NCI-H1930 (cell line): ENCODE results near the gene SYT8.
"Not testable (repeated sequence)": the region's sequence is repeated elsewhere in the genome, so short reads cannot be mapped to it uniquely, and the experiment has no call there.

Experiments
- DNase-seq, 2 experiments: peaks; one replicate each; lab custom pipeline; 2025; lab: John Stamatoyannopoulos, UW

The SYT8 gene

DNA sequence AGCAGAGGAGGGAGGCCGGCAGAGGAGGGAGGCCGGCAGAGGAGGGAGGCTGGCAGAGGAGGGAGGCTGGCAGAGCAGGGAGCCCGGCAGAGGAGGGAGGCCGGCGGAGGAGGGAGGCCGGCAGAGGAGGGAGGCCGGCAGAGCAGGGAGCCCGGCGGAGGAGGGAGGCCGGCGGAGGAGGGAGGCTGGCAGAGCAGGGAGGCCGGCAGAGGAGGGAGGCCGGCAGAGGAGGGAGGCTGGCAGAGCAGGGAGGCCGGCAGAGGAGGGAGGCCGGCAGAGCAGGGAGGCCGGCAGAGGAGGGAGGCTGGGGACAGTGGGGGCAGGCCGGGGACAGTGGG, 39.0 kb downstream of the SYT8 start:
- DNase-seq = not testable (repeated sequence)

DNA sequence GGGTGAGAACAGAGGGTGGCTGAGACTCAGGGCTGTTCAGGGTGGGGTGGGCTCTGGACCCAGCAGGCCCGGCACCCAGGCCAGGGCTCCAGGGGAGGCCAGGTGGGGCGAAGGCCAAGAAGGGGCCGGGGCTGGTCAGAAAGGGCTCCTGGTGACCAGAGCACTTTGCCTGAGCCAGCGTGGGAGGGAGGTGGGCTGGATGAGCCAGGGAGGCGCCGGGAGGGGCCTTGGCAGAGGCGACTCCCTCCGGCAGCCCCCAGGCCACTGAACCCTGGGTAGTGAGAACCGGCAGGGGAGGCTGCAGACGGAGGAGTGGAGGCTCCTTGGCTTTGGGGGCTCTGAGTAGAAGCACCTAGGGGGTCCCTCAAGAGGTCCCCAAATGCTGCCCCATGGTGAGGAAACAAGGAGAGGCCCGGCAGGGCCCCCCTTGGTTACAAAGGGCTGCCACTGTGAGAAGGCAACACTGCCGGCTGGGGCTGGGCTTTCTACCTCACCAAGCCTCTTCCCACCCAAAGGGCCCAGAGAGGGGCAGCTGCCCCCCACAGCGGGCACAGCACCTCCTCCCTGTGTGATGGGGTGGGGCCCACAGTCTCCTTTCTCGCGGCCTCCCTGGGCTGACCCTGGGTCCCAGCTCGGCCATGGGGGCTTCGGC, 39.8 kb downstream of the SYT8 start:
- DNase-seq = not testable (repeated sequence)

DNA sequence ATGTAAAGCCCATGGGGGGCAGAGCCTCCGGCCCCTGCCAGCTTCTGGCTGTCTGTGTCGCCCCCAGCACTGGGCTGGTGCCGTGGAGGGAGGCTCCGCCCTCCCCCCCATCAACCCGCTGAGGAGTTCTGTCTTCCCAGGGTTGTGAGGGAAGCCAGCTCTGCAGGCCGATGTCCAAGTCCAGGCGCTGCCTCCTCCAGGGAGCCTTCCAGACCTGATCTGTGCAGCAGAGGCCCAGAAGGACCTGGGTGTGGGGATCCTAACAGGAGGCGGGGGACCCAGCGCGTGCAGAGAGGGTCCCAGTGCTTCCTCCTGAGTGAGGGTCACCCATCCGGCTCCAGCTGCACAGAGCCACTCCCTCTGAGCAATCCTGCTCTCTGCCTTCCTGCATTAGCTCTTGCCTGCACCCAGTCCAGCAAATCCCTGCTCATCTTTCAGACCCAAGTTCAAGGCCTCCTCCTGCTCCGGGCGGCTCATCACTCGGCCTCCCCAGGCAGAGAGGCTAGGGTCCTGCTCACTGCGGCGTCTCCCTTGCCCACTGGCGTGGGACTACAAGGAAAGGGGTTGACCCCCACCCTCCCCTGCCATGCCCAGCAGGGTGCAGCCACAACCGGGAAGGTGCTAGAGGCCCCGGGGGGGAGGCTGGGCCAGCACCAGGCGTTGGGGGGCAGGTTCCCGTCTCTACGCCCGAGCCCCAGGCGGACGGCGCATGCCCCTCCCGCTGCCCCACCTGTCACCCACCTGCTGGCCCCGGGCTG, 40.5 kb downstream of the SYT8 start:
- DNase-seq = no peak

DNA sequence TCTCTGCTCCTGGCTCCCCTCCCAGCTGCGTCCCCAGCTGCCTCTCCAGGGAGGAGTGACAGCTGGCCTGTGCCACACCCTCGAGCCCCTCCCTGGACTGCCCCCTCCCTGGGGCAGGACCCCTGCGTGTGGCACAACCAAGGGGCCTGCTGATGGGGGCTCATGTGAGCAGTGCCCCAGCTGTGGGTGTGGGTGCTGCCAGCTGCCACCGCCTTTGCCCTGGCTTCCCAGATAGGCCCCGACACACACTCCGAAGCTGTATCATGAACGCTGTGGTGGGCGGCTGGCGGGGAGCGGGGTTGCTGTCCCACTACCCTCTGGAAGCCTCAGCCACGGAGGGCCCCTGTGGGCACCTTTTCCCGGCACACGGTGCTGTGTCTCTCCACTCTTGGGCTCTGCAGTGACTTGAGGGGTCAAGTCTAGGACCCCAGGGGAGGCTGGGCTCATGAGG, 41.1 kb downstream of the SYT8 start:
- not testable (repeated sequence) for DNase-seq

DNA sequence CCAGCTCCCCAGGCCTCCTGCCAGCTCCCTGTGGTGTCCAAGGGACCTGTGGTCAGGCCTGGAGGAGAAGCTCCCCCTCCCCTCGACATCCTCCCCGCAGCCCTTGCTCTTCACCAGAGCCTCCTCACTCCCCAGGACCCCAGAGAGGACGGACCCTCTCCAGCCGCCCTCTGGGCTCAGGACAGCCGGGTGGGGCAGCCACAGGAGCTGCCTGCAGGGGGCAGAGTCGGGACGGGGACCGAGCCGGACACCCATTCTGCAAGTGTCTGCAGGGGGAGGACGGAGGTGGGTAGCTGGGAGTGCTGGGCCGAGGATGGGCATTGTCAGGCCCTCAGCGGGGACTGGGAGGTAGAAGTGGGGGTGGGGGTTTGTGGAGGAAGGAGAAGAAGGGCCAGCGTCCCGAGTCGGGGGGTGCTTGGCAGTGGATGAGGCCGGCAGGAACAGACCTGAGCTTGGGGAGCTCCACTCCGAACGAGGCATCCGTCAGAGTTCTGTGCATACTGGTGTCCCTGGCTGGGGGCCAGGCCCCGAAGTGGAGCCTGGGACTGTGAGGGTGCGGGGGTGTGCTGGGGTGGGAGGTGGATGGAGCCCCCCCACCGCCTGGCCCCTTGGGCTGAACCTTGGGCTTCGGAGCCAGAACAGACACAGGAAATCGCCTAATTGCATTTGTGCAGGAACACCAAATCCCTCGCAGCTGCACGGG, 41.7 kb downstream of the SYT8 start:
- DNase-seq = no peak

DNA sequence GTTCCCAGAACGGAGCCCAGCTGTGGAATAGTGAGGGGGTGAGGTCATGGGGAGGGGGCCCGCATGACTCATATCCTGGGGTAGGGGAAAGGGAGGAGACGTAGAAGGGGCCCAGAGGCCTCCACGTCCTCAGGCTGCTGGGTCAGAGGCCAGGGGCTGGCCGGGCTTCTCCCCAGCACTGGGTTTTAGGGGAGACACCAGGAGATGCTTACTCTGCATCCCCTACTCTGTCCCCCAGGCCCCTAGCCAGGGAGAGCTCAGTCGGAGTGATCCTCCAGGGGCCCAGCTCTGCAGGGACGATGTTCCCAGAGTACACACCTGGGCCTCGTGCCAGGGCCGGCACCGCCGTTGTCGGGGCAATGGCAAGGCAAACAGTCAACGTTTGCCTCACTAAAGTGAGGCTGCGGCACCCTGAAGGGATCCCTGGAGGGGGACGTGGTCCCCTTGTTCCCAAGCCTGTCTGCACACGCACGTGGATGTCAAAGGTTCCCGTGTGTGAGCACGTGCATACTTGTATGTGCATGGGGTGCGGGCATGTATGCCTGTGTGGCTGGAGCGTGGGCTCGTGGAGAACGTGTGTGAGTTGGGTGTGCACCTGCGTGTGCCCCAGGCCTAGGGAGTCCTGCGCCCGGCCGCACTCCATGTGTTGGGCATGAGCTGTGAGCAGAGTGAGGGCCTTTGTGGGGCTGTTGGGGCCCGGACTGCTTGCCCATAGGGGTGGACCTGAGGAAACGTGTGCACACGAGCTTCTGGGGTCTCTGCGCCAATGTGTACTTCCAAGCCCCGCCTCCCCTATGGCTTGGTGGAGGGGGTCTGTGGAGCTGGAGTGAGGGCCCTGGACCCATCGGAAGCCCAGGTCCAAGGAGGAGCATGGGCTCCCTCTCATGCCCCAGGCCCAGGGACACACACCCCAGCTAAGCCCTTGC, 42.7 kb downstream of the SYT8 start:
- no peak for DNase-seq

DNA sequence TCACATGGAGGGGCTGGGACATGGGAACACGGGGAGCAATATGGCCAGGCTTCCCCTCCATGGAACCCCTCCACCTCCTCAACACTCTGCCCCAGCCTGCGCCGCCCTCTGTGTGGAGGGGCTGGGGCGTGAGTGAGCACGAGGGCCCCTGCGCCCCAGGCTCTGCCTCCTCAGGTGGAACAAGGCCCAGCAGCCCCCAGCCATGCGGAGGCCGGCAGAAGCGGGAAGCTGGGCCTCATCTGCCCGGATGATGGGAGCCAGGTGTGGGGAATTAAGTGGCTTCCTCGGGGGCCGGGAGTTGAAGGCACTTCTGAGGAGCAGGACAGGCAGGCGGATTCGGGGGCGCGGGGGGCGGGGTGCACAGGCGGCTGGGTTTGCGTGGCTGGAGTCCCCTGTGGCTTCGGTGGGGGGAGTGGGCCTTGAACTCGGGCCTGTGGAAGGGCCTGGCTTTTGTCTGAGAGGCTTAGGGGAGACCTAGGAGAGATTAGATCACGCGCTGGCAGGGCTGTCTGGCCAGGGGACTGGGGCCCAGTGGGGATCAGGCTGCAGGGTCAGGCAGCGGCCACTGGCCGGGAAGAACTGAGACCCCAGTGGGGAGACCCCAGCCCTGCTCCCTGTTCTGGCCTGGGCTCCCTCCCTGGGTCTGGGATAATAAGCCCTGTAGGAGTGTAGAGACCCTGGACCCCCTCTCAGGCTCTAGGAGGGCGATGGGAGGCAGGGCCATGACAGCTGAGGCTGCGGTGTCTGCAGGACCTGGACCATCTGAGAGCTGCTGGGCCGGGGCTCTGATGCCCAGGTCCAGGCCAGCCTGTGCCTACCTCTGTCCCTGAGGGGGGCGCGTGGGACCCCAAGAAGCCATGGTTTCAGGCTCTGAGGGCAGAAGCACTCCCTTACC, 43.6 kb downstream of the SYT8 start:
- DNase-seq = no peak

DNA sequence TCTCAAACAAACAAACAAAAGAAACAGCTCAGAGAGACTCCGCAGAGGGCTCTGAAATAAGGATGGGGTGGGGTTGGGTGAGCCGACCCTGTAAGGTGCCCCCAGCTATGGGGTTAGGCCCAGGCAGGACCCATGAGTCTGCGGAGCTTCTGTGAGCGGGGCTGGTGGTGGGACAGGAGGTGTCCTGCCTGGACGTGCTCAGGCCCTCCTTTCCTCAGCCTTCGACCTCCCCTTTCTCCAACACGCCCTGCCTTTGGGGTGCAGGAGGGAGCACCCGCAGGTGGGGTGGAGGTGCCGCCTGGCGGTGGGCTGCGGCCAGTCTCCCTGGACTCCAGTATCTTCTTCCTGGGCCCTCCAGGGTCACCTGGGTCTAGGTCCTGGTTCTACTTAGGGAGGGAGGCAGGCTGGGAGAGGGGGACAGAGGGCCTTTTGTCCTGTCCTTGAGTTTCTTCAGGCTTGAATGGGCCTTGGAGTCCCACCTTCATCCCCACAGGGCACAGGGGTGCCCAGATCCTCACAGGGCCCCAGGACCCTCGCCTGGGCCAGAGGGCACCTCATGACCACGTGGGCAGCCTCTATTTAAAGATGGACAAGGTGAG, 44.7 kb downstream of the SYT8 start:
- no peak for DNase-seq

DNA sequence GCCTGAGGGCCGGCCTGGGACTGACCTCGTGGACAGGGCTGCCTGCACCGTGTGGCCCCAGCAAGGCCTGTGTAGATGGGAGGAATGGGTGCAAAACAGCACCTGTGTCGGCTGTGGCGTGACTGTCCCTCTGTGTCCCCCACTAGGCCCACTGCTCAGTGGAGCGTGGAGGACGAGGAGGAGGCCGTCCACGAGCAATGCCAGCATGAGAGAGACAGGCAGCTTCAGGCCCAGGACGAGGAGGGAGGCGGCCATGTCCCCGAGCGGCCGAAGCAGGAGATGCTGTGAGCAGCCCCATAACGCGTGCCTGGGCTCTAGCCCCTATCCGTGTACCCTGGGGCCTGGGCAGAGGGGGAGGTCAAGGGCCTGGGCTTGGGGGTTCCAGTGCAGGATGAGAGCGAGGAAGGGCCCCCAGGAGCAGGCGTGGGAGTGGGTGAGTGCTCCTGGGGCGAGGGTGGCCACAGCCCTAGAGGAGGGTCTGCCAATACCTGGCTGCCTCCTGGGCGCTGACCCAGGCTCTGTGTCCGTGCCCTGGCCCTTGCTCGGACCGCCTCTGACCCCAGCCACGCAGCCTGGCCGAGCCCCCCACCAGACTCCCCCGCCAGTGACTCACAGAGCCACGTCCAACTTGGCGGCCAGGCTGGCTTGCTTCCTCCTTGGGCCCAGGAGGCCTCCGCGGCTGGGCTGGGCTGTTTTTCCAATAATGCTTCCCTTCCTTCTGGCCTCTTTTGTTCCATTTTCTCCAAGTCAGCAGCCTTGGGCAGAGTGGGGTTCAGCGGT, 45.3 kb downstream of the SYT8 start:
- DNase-seq = no peak

DNA sequence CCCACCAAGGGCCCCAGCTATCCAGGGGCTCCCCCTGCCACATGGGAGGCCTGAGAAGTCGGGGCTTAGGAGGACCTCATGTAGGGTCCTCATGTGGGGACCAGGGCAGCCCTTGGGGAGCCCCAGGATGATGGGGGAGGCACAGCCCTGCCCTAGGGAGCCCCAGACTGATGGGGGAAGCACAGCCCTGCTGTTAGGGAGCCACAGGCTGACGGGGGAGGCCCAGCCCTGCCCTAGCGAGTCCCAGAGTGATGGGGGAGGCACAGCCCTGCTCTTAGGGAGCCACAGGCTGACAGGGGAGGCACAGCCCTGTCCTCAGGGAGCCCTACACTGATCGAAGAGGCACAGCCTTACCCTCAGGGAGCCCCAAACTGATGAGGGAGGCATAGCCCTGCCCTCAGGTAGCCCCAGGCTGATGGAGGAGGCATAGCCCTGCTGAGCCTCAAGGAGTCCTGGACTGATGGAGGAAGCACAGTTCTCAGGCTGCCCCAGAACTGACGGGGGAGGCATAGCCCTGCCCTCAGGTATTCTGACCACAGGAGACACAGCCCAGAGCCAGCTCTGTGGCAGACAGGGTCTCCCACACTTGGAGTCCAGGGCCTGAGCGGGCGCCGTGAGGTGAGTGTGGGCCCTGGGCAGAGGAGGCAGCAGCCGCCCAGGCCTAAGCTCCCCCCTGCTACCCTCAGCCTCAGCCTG, 46.1 kb downstream of the SYT8 start:
- no peak for DNase-seq

DNA sequence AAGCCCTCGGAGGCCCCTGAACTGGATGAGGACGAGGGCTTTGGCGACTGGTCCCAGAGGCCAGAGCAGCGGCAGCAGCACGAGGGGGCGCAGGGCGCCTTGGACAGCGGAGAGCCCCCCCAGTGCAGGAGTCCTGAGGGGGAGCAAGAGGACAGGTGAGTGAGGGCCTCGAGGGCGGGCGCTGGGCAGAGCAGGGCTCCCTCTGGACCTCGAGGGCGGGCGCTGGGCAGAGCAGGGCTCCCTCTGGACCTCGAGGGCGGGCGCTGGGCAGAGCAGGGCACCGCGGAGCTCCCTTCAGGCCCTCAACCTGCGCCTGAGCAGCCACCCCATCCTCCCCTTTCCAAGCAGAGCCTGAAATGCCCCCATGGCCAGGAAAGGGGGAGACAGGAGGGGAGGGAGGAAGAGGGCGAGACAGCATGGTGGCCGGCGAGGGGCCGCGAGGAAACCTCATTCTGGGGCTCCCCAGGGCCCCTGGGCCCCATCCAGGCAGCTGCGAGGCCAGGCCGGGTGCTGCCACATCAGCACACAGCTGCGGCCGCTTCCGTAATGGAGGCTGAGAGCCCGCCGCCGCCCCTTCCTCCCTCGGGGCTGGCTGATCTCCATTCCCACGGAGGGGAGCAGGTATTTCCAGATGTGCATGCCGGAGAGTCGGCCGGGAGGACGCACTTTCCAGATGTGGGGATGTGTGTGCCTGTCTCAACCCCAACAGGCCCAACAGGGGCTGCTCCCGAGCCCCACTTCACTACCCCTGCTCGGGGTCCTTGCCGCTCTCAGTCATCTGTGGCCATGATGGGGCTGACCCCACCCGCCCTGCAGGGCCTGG, 46.9 kb downstream of the SYT8 start:
- DNase-seq = no peak

DNA sequence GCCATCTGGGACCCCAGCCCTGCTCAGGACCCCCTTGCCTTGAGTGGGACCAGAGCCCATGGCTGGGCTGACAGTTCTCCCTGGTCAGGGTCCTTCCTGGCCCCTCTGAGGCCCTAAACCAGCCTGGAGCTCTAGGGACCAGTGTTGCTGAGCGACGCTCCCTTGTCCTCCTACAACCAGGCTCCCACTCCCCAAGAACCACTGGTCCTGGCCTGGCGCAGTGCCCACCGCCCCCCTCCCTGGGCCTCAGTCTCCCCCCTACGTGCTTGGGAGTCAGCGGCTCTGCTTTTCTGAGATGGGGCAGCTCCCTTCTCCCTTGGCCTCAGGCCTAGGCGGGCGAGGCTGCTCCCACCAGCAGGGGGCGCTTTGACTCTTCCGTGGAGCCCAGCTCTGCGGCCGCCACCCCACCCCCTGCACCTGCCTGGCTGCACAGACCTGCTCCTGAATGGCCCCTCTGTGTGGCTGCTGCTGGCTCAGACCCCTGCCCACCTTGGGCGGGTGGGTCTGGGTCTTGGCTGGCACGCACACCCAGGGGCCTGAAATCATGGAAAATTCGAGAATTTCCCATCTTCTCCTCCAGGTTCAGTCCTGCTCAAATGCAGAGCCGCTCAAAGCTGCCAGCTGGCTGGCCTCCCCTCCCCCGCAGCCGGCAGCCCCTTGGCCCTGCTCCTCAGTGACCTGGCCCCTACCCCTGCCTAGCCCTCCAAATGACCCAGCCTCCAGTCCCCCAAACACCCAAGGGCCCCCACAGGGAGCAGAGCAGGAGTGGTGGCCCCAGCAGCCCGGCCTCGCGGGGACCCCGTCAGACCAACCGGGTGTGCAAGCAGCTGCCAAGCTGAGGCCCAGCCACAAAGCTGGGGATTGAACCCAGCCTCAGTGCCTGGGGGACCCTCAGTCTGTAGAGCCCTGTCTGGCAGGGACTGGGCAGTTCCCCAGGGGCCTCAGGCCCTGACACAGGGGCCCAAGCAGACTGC, 47.8 kb downstream of the SYT8 start:
- DNase-seq = peak; percentile 30 to 78

DNA sequence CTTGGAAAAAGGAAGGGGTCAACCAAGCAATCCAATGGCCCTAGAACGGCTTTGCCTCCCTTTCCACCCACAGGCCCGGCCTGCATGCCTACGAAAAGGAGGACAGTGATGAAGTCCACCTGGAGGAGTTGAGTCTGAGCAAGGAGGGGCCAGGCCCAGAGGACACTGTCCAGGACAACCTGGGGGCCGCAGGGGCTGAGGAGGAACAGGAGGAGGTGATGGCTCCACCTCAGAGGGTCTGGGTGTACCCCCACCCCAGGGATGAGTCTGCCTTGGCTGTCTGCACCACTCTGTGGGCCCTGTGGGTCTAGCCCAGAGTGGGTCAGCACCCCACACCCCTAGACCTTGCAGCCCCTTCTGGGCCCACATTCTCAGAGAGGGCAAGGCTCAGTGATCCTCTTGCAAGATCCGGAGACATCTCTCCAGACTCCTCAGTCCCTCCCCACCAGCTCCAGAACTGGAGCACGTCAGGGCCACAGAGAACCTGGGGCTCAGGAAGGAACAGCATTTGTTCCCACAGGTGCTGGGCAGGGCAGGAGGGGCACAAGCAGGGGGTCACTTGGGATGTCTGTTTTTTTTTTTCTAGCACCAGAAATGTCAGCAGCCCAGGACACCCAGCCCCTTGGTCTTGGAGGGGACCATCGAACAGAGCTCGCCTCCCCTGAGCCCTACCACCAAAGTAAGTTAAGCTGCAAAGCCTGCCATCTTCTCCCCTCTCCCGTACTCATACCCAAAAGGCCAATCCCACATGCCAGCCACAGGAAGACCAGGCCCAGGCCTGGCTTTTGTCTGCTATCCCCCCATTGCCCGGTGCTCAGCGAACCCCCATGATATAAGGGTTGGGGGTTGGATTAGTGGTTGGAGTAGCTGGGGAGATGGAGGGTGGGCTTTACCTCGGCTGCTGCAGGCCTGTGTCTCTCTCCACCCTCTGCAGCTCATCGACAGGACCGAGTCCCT, 48.8 kb downstream of the SYT8 start:
- no peak for DNase-seq

DNA sequence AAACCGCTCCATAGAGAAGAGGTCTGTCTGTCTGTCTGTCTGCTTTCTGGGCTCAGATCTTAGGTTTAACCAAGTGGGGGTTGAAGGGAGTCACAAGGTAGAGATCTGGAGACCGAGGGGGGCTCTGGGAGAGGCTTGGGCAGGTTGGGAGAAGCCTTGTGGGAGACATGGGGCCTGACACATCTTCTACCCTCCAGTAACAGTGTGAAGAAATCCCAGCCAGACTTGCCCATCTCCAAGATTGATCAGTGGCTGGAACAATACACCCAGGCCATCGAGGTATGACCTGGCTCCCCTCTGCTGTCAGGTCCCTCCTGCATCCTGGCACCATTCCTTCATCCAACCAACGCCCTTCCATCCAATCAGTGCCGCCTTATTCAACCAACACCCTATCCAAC, 49.5 kb downstream of the SYT8 start:
- no peak for DNase-seq

DNA sequence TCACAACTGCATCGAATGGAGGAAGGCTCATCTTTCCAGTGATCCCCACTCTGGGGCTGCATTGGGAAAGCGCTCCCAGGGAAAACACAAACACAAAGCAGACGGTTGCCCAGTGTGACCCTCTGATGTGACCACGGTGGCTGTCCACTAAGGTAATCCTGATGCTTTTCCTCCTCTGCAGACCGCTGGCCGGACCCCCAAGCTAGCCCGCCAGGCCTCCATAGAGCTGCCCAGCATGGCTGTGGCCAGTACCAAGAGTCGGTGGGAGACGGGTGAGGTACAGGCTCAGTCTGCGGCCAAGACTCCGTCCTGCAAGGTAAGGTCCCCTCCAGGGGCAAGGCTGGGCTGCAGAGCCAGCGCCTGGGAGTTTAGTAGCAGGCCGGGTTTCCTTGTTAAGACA, 51.8 kb downstream of the SYT8 start:
- DNase-seq = not testable (repeated sequence)
